Caco-2 (cell line): ENCODE results near the gene NRIP1. TPM values are rescaled to one million over a fixed set of nuclear protein-coding genes. Genes with fewer than 3 reads are reported as not detected.

Source experiments
- BruUV-seq: library from RNA; stranded (reverse); fragments of 400-500 nt; replicated peaks from 2 replicates; lab custom pipeline; 2021; lab: Mats Ljungman, UMichigan
- CTCF ChIA-PET: fragments of 300-600 bp; sonication (Branson Sonifier 250); formaldehyde crosslinking; loops from one replicate; lab custom pipeline; 2022; ENCODE audit warnings: antibody characterized with exemption; lab: Charles Lee
- POLR2A ChIA-PET: fragments of 300-600 bp; sonication (Branson Sonifier 250); formaldehyde crosslinking; loops from one replicate; lab custom pipeline; 2022; ENCODE audit warnings: antibody characterized with exemption; lab: Charles Lee
- DNase-seq, 2 experiments: peaks; one replicate each; pipeline versions ENCODE4 v3.0.0 to v3.0.0-alpha.2; 2020 to 2022
- H3K27me3 ChIP-seq: replicated peaks from 2 replicates; pipeline ENCODE4 v1.6.0; 2011; ENCODE audit warnings: low read length; ENCODE audit not compliant: control insufficient read depth, insufficient read depth
- H3K36me3 ChIP-seq: 2 replicates; pipeline ENCODE4 v1.5.1; 2011; ENCODE audit warnings: low read length; ENCODE audit not compliant: control insufficient read depth, insufficient read depth
- H3K4me1 ChIP-seq: fragments of 250-450 bp; sonication (Bioruptor Pico); 2 replicates; pipeline ENCODE4 v1.5.1; 2020; ENCODE audit warnings: mild to moderate bottlenecking
- H3K4me3 ChIP-seq: 2 replicates; pipeline ENCODE4 v1.5.1; 2011; ENCODE audit warnings: low read depth, mild to moderate bottlenecking, control low read depth, low read length
- H3K9me3 ChIP-seq: fragments of 250-450 bp; sonication (Bioruptor Pico); 2 replicates; pipeline ENCODE4 v1.5.1; 2020; ENCODE audit warnings: mild to moderate bottlenecking, moderate library complexity
- H3K27ac Mint-ChIP-seq: one replicate; pipeline ENCODE4 v1.8.0; 2022; ENCODE audit warnings: mixed read lengths; ENCODE audit not compliant: unreplicated experiment
- H3K27me3 Mint-ChIP-seq: one replicate; pipeline ENCODE4 v1.8.0; 2022; ENCODE audit warnings: mixed read lengths; ENCODE audit not compliant: insufficient read depth, unreplicated experiment
- H3K36me3 Mint-ChIP-seq: one replicate; pipeline ENCODE4 v1.8.0; 2022; ENCODE audit warnings: mild to moderate bottlenecking, mixed read lengths; ENCODE audit not compliant: insufficient read depth, unreplicated experiment
- H3K4me1 Mint-ChIP-seq: one replicate; pipeline ENCODE4 v1.8.0; 2022; ENCODE audit warnings: low read depth, mixed read lengths; ENCODE audit not compliant: unreplicated experiment
- H3K4me3 Mint-ChIP-seq: one replicate; pipeline ENCODE4 v1.8.0; 2022; ENCODE audit warnings: mild to moderate bottlenecking, moderate library complexity, mixed read lengths; ENCODE audit not compliant: unreplicated experiment
- H3K9me3 Mint-ChIP-seq: one replicate; pipeline ENCODE4 v1.8.0; 2022; ENCODE audit warnings: mixed read lengths; ENCODE audit not compliant: unreplicated experiment
- intact Hi-C: fragments of 100-400 bp; cut with micrococcal nuclease; formaldehyde crosslinking; loops from one replicate; pipeline ENCODE4 v1.10.0; 2022; ENCODE audit not compliant: unreplicated experiment
- total RNA-seq: library from RNA; stranded (reverse); gene quantifications from 2 replicates; pipeline ENCODE4 v1.2.3, GENCODE V29; 2022
- TF ChIP-seq, protein P1 (sequence below), 2 experiments: fragments of 200-600 bp in 1 of 2; IDR thresholded peaks; 1 replicate in 1 of 2; 2 replicates in 1 of 2; pipeline versions ENCODE4 v1.5.1 to v1.8.0; 2011 to 2022; ENCODE audit warnings: antibody characterized with exemption in 1 of 2, control low read depth in 1 of 2, inconsistent platforms in 1 of 2, low read depth in 1 of 2, low read length in 1 of 2, mild to moderate bottlenecking in 1 of 2, moderate library complexity in 1 of 2; ENCODE audit not compliant: insufficient read depth in 1 of 2, severe bottlenecking in 1 of 2, unreplicated experiment in 1 of 2

Gene NRIP1
- total RNA-seq, 1 experiment from 2014 or later: 28.6 TPM

DNA sequence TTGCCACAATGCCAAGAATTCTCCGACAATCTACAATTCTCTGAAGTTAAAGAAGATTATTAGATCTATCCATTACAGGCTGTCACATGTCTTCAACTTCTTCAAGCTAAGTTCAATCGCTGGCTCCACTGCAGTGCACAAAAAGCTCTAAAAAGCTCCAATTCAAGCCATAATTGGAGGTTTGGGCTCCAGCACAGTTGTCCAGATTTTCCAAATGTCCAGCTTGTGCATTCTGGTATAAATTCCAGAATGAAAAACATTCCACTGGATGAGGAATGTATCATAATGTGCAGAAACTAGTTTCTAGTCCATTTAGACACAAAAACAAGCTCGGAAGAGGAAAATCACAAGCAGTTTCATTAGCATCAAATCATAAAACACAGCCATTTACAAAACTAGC lies 138.6 kb downstream of the NRIP1 start:
- Mint-ChIP-seq H3K4me1 (no peaks in the 10 kb centered on the region), H3K27ac (no peak overlapping the region), H3K36me3 (no peaks in the 10 kb centered on the region), H3K27me3 (no peaks in the 10 kb centered on the region), H3K4me3 (no peak overlapping the region), H3K9me3 (no peaks in the 10 kb centered on the region)
- no peaks in the 10 kb centered on the region for H3K36me3 ChIP-seq
- DNase-seq: no peak
- H3K27me3 ChIP-seq: no peaks in the 10 kb centered on the region
- CTCF ChIA-PET: no interaction called here
- no TSS peak for BruUV-seq
- POLR2A ChIA-PET: no interaction called here
- H3K9me3 ChIP-seq: no peaks in the 10 kb centered on the region
- H3K4me1 ChIP-seq: no peaks in the 10 kb centered on the region
- TF ChIP-seq, protein P1, sequence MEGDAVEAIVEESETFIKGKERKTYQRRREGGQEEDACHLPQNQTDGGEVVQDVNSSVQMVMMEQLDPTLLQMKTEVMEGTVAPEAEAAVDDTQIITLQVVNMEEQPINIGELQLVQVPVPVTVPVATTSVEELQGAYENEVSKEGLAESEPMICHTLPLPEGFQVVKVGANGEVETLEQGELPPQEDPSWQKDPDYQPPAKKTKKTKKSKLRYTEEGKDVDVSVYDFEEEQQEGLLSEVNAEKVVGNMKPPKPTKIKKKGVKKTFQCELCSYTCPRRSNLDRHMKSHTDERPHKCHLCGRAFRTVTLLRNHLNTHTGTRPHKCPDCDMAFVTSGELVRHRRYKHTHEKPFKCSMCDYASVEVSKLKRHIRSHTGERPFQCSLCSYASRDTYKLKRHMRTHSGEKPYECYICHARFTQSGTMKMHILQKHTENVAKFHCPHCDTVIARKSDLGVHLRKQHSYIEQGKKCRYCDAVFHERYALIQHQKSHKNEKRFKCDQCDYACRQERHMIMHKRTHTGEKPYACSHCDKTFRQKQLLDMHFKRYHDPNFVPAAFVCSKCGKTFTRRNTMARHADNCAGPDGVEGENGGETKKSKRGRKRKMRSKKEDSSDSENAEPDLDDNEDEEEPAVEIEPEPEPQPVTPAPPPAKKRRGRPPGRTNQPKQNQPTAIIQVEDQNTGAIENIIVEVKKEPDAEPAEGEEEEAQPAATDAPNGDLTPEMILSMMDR (IDR thresholded peaks at IDR 0.05; ENCODE audit: insufficient read depth in 1 of 2, low read depth in 1 of 2, low read length in 1 of 2, severe bottlenecking in 1 of 2, unreplicated experiment in 1 of 2): no peak
- no peak overlapping the region for H3K4me3 ChIP-seq
- intact Hi-C loops: no loop called here

DNA sequence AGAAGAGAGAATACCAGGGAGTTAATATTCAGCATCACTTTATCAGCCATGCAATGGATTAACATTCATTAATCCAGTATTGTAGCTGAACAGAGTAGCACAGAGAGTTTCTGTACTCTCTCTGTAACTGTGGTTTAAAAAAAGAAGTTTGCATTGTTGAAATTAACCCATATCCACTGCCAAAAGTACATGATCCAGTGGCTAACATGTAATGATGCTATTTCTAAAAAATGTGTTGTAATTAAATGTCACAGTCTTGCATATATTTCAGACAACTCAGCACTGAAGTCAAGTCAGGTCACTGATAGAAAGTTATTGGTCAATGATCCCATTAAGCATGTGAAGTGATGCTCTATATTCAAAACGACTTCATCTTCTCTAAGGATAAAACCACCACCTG lies 141.3 kb downstream of the NRIP1 start:
- TF ChIP-seq, protein P1 (IDR thresholded peaks at IDR 0.05; ENCODE audit: insufficient read depth in 1 of 2, low read depth in 1 of 2, low read length in 1 of 2, severe bottlenecking in 1 of 2, unreplicated experiment in 1 of 2): no peak
- DNase-seq: no peak
- POLR2A ChIA-PET: no interaction called here
- Histone ChIP-seq H3K27me3 (no peaks in the 10 kb centered on the region), H3K4me3 (no peak overlapping the region), H3K36me3 (no peaks in the 10 kb centered on the region), H3K4me1 (no peaks in the 10 kb centered on the region), H3K9me3 (no peaks in the 10 kb centered on the region)
- H3K4me3 Mint-ChIP-seq: no peak overlapping the region
- CTCF ChIA-PET: no interaction called here
- no peak overlapping the region for H3K27ac Mint-ChIP-seq
- no peaks in the 10 kb centered on the region for H3K9me3 Mint-ChIP-seq
- no TSS peak for BruUV-seq
- intact Hi-C loops: no loop called here
- H3K4me1 Mint-ChIP-seq: no peaks in the 10 kb centered on the region
- no peaks in the 10 kb centered on the region for H3K36me3 Mint-ChIP-seq
- H3K27me3 Mint-ChIP-seq: no peaks in the 10 kb centered on the region

GRCh38 chr21:14922980-14923379 lies 141.8 kb downstream of the NRIP1 start:
- no peak overlapping the region for H3K27ac Mint-ChIP-seq
- no peak overlapping the region for H3K4me3 Mint-ChIP-seq
- H3K4me1 Mint-ChIP-seq: no peaks in the 10 kb centered on the region
- POLR2A ChIA-PET: no interaction called here
- intact Hi-C loops: no loop called here
- H3K36me3 Mint-ChIP-seq: no peaks in the 10 kb centered on the region
- DNase-seq: no peak
- Histone ChIP-seq H3K9me3 (no peaks in the 10 kb centered on the region), H3K4me3 (no peak overlapping the region), H3K27me3 (no peaks in the 10 kb centered on the region), H3K4me1 (no peaks in the 10 kb centered on the region), H3K36me3 (no peaks in the 10 kb centered on the region)
- TF ChIP-seq, protein P1 (IDR thresholded peaks at IDR 0.05; ENCODE audit: insufficient read depth in 1 of 2, low read depth in 1 of 2, low read length in 1 of 2, severe bottlenecking in 1 of 2, unreplicated experiment in 1 of 2): no peak
- H3K9me3 Mint-ChIP-seq: no peaks in the 10 kb centered on the region
- CTCF ChIA-PET: no interaction called here
- no peaks in the 10 kb centered on the region for H3K27me3 Mint-ChIP-seq
- BruUV-seq: no TSS peak
